HEK293T (cell line): Measurements from ENCODE around the gene LNX1.

Experiments used
- FOXK2 ChIP-seq: fragments of 450-650 bp; IDR thresholded peaks from 2 replicates; pipeline ENCODE4 v1.6.1; 2016; ENCODE audit warnings: mild to moderate bottlenecking
- SP1 ChIP-seq: fragments of 450-650 bp; IDR thresholded peaks from 2 replicates; pipeline ENCODE4 v1.6.1; 2017

- TF ChIP-seq SP1 (no peak), FOXK2 (no peak)
Observed at GRCh38 chr4:53638919-53639318, 47.6 kb upstream of the LNX1 start.
